ENCODE results near the gene CTBP2. TPM values are rescaled to one million over a fixed set of nuclear protein-coding genes. Genes with fewer than 3 reads are reported as not detected.

Gene CTBP2
- total and polyA plus RNA-seq, 2 of the 13 experiments (the other 11 are each of a cell fraction or from before 2014, with no cell fraction given): 0.08 TPM; not detected in 1

DNA sequence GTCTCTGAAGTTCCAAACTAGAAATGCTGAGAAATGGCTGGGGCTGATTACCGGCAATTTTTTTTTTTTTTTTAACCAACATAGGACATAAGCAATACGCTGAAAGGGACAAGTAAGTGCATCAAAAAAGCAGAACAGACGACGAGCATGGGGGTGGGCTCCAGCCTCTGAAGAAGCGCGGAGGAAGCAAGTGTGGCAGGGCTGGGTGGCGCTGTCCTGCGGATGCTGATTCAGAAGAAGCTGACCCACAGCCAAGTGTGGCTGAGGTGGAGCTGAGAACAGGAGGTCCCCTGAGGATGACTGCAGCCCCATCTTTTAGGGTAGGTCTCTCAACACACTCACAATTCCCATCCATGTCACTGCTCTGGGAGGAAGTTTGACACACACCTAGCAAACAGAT is 65.6 kb downstream of the CTBP2 start (continued):
- TF ChIP-seq SKIL (CRISPR knock-in tag; IDR thresholded peaks at IDR 0.05; ENCODE audit: borderline replicate concordance) (no peak), EED (CRISPR knock-in tag; IDR thresholded peaks at IDR 0.05) (no peak), KDM3A (CRISPR knock-in tag; IDR thresholded peaks at IDR 0.05; ENCODE audit: low read depth) (no peak), PLRG1 (conservative IDR thresholded peaks at IDR 0.05) (no peak), SMYD3 (CRISPR knock-in tag; IDR thresholded peaks at IDR 0.05) (no peak), ZSCAN21 (CRISPR knock-in tag; IDR thresholded peaks at IDR 0.05; ENCODE audit: borderline replicate concordance) (no peak), NFE2L1 (CRISPR knock-in tag; IDR thresholded peaks at IDR 0.05; ENCODE audit: borderline replicate concordance) (no peak), RNF2 (conservative IDR thresholded peaks at IDR 0.05; ENCODE audit: low read depth) (no peak), TP53 (CRISPR knock-in tag; conservative IDR thresholded peaks at IDR 0.05) (no peak)
- TF ChIP-seq, protein P1, sequence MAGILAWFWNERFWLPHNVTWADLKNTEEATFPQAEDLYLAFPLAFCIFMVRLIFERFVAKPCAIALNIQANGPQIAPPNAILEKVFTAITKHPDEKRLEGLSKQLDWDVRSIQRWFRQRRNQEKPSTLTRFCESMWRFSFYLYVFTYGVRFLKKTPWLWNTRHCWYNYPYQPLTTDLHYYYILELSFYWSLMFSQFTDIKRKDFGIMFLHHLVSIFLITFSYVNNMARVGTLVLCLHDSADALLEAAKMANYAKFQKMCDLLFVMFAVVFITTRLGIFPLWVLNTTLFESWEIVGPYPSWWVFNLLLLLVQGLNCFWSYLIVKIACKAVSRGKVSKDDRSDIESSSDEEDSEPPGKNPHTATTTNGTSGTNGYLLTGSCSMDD (CRISPR knock-in tag; IDR thresholded peaks at IDR 0.05): no peak

- ChIA-PET CTCF (ENCODE audit: low intra/inter-chr PET ratio, low total read pairs) (no interaction called here), POLR2A (no interaction called here)
- Histone ChIP-seq H3K27ac (ENCODE audit: extremely low read length, insufficient read depth, low read length) (no peak overlapping the region), H3K9ac (ENCODE audit: insufficient read depth, low read depth, low read length) (no peak overlapping the region), H3K27me3 (ENCODE audit: control insufficient read depth in 1 of 2, insufficient read depth in 2 of 2, low read length in 2 of 2) (peaks cover 2 to 37% of the 10 kb centered on the region in 2 experiments; a peak in 4 of 5 replicates), H3K9me3 (ENCODE audit: low read length) (no peaks in the 10 kb centered on the region), H3K79me2 (ENCODE audit: insufficient read depth, low read length) (no peaks in the 10 kb centered on the region), H3K4me1 (ENCODE audit: insufficient read depth, low read length) (no peaks in the 10 kb centered on the region), H3K36me3 (replicated peaks in 1 of 2; ENCODE audit: control insufficient read depth in 1 of 2, insufficient read depth in 2 of 2, low read length in 2 of 2) (no peaks in the 10 kb centered on the region), H2AFZ (ENCODE audit: low read length) (no peak overlapping the region), H3K4me3 (replicated peaks in 1 of 3; ENCODE audit: insufficient read depth in 1 of 3, low read depth in 2 of 3, low read length in 3 of 3) (no peak overlapping the region), H3K4me2 (ENCODE audit: low read depth, low read length) (no peak overlapping the region), H4K20me1 (ENCODE audit: insufficient read depth, low read length) (no peaks in the 10 kb centered on the region)
- intact Hi-C loops (cut with micrococcal nuclease; ENCODE audit: unreplicated experiment): no loop called here
- in situ Hi-C loops (cut with HindIII; ENCODE audit: extremely low pct_ligation_motif_present, low pct_unique_long_range_greater_than_20kb): no loop called here
- no peak for DNase-seq (ENCODE audit: low spot score)
- no TSS peak for BruUV-seq (replicated peaks)
- WGBS (ENCODE audit: low lambda C conversion rate): 48% methylated on average over 20 of the region's 21 CpGs
- FAIRE-seq: no peak
- no peak for TF ChIP-seq NPAS2 (CRISPR knock-in tag; IDR thresholded peaks at IDR 0.05; ENCODE audit: borderline replicate concordance)
- TF ChIP-seq ZNF883 (CRISPR knock-in tag; IDR thresholded peaks at IDR 0.05; ENCODE audit: not compliant biosample characterization): no peak
- TF ChIP-seq, protein P2, sequence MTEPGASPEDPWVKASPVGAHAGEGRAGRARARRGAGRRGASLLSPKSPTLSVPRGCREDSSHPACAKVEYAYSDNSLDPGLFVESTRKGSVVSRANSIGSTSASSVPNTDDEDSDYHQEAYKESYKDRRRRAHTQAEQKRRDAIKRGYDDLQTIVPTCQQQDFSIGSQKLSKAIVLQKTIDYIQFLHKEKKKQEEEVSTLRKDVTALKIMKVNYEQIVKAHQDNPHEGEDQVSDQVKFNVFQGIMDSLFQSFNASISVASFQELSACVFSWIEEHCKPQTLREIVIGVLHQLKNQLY (CRISPR knock-in tag; IDR thresholded peaks at IDR 0.05): no peak
- no peak for TF ChIP-seq TARDBP (CRISPR knock-in tag; IDR thresholded peaks at IDR 0.05)
- no peak for ATAC-seq
Observed at GRCh38 chr10:125093974-125094705, 66.2 kb downstream of the CTBP2 start.

All from HepG2 (cell line).